IMR-90 (cell line): Measurements from ENCODE around the gene FEN1.

Source experiments
- BHLHE40 ChIP-seq: fragments of 150-350 bp; IDR thresholded peaks from 2 replicates; pipeline ENCODE4 v1.6.1; 2016; ENCODE audit warnings: mild to moderate bottlenecking, low read depth, low read length
- POLR2A ChIP-seq: IDR thresholded peaks from 2 replicates; pipeline ENCODE4 v1.6.1; 2012; ENCODE audit warnings: mild to moderate bottlenecking, low read depth, low read length
- USF2 ChIP-seq: fragments of 150-350 bp; IDR thresholded peaks from 2 replicates; pipeline ENCODE4 v1.6.1; 2017; ENCODE audit warnings: mild to moderate bottlenecking, antibody characterized with exemption, low read length, low read depth
- TF ChIP-seq, protein P1 (sequence below): conservative IDR thresholded peaks from 2 replicates; pipeline ENCODE4 v1.5.1; 2012; ENCODE audit warnings: mild to moderate bottlenecking, low read depth, low read length, improper control_type of control experiment
- TF ChIP-seq, protein P2 (sequence below): fragments of 150-350 bp; IDR thresholded peaks from 2 replicates; pipeline ENCODE4 v1.6.1; 2016; ENCODE audit warnings: low read depth, mild to moderate bottlenecking, low read length, moderate library complexity, borderline replicate concordance

- TF ChIP-seq, protein P1, sequence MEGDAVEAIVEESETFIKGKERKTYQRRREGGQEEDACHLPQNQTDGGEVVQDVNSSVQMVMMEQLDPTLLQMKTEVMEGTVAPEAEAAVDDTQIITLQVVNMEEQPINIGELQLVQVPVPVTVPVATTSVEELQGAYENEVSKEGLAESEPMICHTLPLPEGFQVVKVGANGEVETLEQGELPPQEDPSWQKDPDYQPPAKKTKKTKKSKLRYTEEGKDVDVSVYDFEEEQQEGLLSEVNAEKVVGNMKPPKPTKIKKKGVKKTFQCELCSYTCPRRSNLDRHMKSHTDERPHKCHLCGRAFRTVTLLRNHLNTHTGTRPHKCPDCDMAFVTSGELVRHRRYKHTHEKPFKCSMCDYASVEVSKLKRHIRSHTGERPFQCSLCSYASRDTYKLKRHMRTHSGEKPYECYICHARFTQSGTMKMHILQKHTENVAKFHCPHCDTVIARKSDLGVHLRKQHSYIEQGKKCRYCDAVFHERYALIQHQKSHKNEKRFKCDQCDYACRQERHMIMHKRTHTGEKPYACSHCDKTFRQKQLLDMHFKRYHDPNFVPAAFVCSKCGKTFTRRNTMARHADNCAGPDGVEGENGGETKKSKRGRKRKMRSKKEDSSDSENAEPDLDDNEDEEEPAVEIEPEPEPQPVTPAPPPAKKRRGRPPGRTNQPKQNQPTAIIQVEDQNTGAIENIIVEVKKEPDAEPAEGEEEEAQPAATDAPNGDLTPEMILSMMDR, result no peak
- no peak for TF ChIP-seq BHLHE40
- no peak for TF ChIP-seq USF2
- no peak for TF ChIP-seq POLR2A
- TF ChIP-seq, protein P2, sequence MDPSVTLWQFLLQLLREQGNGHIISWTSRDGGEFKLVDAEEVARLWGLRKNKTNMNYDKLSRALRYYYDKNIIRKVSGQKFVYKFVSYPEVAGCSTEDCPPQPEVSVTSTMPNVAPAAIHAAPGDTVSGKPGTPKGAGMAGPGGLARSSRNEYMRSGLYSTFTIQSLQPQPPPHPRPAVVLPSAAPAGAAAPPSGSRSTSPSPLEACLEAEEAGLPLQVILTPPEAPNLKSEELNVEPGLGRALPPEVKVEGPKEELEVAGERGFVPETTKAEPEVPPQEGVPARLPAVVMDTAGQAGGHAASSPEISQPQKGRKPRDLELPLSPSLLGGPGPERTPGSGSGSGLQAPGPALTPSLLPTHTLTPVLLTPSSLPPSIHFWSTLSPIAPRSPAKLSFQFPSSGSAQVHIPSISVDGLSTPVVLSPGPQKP, result no peak
Observed at GRCh38 chr11:61810671-61811175, 18.0 kb downstream of the FEN1 start.
